Gastroesophageal sphincter (tissue), 3 donors: ENCODE data around the gene NRXN3.

Experiments used
- EP300 ChIP-seq: sonication (generic); formaldehyde crosslinking; IDR thresholded peaks from one replicate; pipeline ENCODE4 v1.6.1; 2017; ENCODE audit warnings: antibody characterized with exemption, mild to moderate bottlenecking
- POLR2A ChIP-seq, 2 donors: fragments of 450-650 bp; IDR thresholded peaks; one replicate each; pipeline ENCODE4 v1.6.1; 2017; ENCODE audit warnings: antibody characterized with exemption in 2 of 2, mild to moderate bottlenecking in 2 of 2, moderate library complexity in 1 of 2
- TF ChIP-seq, protein P1 (sequence below), 4 experiments: fragments of 200-600 bp in 2 of 4; fragments of 450-650 bp in 2 of 4; sonication (generic) in 1 of 4; IDR thresholded peaks; one replicate each; pipeline ENCODE4 v1.5.1; 2017 to 2019; ENCODE audit warnings: antibody characterized with exemption in 4 of 4, mild to moderate bottlenecking in 2 of 4, moderate library complexity in 2 of 4

- TF ChIP-seq POLR2A (IDR thresholded peaks at IDR 0.05) (no peak), EP300 (no peak)
- TF ChIP-seq, protein P1, sequence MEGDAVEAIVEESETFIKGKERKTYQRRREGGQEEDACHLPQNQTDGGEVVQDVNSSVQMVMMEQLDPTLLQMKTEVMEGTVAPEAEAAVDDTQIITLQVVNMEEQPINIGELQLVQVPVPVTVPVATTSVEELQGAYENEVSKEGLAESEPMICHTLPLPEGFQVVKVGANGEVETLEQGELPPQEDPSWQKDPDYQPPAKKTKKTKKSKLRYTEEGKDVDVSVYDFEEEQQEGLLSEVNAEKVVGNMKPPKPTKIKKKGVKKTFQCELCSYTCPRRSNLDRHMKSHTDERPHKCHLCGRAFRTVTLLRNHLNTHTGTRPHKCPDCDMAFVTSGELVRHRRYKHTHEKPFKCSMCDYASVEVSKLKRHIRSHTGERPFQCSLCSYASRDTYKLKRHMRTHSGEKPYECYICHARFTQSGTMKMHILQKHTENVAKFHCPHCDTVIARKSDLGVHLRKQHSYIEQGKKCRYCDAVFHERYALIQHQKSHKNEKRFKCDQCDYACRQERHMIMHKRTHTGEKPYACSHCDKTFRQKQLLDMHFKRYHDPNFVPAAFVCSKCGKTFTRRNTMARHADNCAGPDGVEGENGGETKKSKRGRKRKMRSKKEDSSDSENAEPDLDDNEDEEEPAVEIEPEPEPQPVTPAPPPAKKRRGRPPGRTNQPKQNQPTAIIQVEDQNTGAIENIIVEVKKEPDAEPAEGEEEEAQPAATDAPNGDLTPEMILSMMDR (IDR thresholded peaks at IDR 0.05) = no peak
Observed at GRCh38 chr14:79080040-79080439, 909.9 kb downstream of the NRXN3 start.
